ENCODE measurements around the gene HMGCS2. TPM values are rescaled to one million over a fixed set of nuclear protein-coding genes. Genes with fewer than 3 reads are reported as not detected.

HMGCS2 gene
- polyA plus RNA-seq, 1 of the 3 experiments (the other 2 are of a cell fraction): not detected

DNA sequence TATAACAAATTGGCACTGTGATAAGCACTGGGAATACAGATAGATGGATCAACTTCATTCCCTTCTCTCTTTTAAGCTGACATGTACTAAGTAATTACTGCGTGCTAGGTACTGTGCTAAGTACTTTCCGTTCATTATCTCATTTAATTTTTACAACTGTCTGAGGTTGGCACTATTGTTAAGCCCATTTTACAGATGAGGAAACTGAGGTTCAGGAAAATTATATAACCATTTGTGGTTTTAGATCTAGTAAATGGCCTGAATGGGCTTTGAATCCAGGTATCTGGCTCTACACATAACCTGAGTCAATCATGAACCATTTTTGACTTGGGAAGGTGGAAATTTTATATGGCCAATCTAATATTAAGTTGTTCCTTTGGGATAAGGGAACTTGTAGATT, 3.6 kb upstream of the HMGCS2 start:
- Histone ChIP-seq H3K9me3 (no peaks in the 10 kb centered on the region), H3K27me3 (ENCODE audit: insufficient read depth) (no peaks in the 10 kb centered on the region), H3K27ac (ENCODE audit: low read depth in 2 of 2, low read length in 1 of 2) (no peak overlapping the region), H3K36me3 (replicated peaks in 1 of 2; ENCODE audit: control insufficient read depth in 1 of 2, insufficient read depth in 2 of 2, low read length in 1 of 2) (no peaks in the 10 kb centered on the region), H3K4me2 (no peak overlapping the region), H4K20me1 (ENCODE audit: insufficient read depth) (no peaks in the 10 kb centered on the region), H3K4me1 (ENCODE audit: control insufficient read depth in 1 of 2, insufficient read depth in 2 of 2, low read depth in 1 of 2, low read length in 1 of 2) (peaks cover 5 to 12% of the 10 kb centered on the region in 2 experiments; a peak in 2 of 4 replicates), H3K9me2 (no peaks in the 10 kb centered on the region), H2AFZ (ENCODE audit: low read depth) (no peak overlapping the region), H3K9ac (no peak overlapping the region), H3K79me2 (ENCODE audit: insufficient read depth) (no peaks in the 10 kb centered on the region), H3F3A (replicated peaks; ENCODE audit: insufficient read depth) (no peaks in the 10 kb centered on the region), H3K4me3 (ENCODE audit: low read depth in 2 of 2, low read length in 1 of 2) (no peak overlapping the region)
- ChIA-PET POLR2A (no interaction called here), CTCF (interaction anchor here (4.5 kb wide), 1 partner anchor 28 kb away, joined by 22 read pairs; no protein-coding TSS in a partner anchor)
- no peak for DNase-seq
- 85% methylated on average over 2 of the region's 2 CpGs for WGBS (ENCODE audit: low lambda C conversion rate)
- TF ChIP-seq GATA2 (CRISPR knock-in tag; IDR thresholded peaks at IDR 0.05) (no peak), TCF12 (IDR thresholded peaks at IDR 0.05) (no peak), YY1 (IDR thresholded peaks at IDR 0.05; ENCODE audit: low read depth) (no peak), EP300 (IDR thresholded peaks at IDR 0.05; ENCODE audit: borderline replicate concordance in 1 of 2, low read depth in 1 of 2, low read length in 1 of 2) (no peak), TAF1 (IDR thresholded peaks at IDR 0.05; ENCODE audit: borderline replicate concordance, low read depth, low read length) (no peak), SIN3A (IDR thresholded peaks at IDR 0.05; ENCODE audit: borderline replicate concordance, low read depth, low read length) (no peak), GABPA (IDR thresholded peaks at IDR 0.05; ENCODE audit: low read depth) (no peak), SMC3 (IDR thresholded peaks at IDR 0.05; ENCODE audit: low read depth, low read length) (no peak), EZH2phosphoT487 (IDR thresholded peaks at IDR 0.05; ENCODE audit: borderline replicate concordance, low read depth) (no peak), NRF1 (IDR thresholded peaks at IDR 0.05; ENCODE audit: low read depth, low read length) (no peak), NFIC (IDR thresholded peaks at IDR 0.05; ENCODE audit: borderline replicate concordance) (no peak)
- TF ChIP-seq, protein P1, sequence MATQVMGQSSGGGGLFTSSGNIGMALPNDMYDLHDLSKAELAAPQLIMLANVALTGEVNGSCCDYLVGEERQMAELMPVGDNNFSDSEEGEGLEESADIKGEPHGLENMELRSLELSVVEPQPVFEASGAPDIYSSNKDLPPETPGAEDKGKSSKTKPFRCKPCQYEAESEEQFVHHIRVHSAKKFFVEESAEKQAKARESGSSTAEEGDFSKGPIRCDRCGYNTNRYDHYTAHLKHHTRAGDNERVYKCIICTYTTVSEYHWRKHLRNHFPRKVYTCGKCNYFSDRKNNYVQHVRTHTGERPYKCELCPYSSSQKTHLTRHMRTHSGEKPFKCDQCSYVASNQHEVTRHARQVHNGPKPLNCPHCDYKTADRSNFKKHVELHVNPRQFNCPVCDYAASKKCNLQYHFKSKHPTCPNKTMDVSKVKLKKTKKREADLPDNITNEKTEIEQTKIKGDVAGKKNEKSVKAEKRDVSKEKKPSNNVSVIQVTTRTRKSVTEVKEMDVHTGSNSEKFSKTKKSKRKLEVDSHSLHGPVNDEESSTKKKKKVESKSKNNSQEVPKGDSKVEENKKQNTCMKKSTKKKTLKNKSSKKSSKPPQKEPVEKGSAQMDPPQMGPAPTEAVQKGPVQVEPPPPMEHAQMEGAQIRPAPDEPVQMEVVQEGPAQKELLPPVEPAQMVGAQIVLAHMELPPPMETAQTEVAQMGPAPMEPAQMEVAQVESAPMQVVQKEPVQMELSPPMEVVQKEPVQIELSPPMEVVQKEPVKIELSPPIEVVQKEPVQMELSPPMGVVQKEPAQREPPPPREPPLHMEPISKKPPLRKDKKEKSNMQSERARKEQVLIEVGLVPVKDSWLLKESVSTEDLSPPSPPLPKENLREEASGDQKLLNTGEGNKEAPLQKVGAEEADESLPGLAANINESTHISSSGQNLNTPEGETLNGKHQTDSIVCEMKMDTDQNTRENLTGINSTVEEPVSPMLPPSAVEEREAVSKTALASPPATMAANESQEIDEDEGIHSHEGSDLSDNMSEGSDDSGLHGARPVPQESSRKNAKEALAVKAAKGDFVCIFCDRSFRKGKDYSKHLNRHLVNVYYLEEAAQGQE (IDR thresholded peaks at IDR 0.05; ENCODE audit: low read depth, low read length): no peak
- TF ChIP-seq, protein P2, sequence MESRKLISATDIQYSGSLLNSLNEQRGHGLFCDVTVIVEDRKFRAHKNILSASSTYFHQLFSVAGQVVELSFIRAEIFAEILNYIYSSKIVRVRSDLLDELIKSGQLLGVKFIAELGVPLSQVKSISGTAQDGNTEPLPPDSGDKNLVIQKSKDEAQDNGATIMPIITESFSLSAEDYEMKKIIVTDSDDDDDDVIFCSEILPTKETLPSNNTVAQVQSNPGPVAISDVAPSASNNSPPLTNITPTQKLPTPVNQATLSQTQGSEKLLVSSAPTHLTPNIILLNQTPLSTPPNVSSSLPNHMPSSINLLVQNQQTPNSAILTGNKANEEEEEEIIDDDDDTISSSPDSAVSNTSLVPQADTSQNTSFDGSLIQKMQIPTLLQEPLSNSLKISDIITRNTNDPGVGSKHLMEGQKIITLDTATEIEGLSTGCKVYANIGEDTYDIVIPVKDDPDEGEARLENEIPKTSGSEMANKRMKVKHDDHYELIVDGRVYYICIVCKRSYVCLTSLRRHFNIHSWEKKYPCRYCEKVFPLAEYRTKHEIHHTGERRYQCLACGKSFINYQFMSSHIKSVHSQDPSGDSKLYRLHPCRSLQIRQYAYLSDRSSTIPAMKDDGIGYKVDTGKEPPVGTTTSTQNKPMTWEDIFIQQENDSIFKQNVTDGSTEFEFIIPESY (IDR thresholded peaks at IDR 0.05; ENCODE audit: borderline replicate concordance, low read depth): no peak

All from SK-N-SH (cell line).